HG02973 (cell line): ENCODE measurements around the gene PCYT2.

Experiments
- ATAC-seq: cut with Tn5 transposase; IDR thresholded peaks from one replicate; pipeline ENCODE4 v1.9.1; 2021; ENCODE audit warnings: moderate library complexity; ENCODE audit not compliant: unreplicated experiment

PCYT2 gene

DNA sequence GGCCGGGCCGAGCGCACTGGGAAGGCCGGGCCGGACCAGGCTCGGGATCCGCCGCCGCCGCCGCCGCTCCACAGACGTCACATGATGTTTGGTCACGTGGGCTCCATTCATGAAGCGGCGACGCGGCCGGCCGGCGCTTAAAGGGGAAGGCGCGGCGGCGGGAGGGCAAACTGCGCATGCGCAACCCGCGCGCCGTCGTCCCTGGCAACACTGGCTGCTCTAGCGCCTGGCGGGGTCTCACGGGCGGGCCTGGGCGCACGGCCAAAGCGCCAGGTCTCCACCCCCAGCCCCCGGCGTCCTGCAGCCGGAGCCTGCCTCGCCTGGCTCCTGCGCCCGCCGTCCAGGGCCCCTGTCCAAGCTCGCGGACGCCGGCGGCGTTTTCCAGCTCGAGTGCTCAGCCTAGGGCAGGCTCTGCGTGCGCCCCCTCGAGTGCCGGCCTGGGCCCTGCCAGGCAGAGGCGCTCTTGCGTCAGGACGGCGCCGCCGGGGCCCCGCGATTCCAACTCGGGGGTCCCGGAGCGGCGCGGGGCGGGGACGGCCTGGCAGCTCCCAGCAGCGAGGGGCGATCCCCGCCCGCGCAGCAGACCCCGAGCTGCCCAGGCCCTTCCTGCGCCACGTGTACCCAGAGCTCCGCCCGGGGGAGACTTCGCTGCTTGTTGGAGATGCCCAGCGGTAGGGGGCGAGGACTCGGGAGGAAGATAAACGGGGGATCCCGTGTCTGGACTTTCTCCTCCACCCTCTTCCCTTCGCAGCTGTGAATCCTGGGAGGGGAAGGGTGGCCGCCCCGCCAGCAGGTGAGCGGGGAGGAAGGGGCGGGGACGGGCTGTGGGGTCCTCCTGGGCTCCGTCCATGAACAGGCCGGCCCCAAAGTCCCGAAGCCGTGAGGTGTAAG lies 16.7 kb upstream of the PCYT2 start, which contains the start of gene MAFG:
TSS of gene MAFG (minus strand) at position 83 of the 891 bp plus-strand sequence. CDS start 4,550 bp downstream, outside the sequence.
- peak; percentile 49 for ATAC-seq

DNA sequence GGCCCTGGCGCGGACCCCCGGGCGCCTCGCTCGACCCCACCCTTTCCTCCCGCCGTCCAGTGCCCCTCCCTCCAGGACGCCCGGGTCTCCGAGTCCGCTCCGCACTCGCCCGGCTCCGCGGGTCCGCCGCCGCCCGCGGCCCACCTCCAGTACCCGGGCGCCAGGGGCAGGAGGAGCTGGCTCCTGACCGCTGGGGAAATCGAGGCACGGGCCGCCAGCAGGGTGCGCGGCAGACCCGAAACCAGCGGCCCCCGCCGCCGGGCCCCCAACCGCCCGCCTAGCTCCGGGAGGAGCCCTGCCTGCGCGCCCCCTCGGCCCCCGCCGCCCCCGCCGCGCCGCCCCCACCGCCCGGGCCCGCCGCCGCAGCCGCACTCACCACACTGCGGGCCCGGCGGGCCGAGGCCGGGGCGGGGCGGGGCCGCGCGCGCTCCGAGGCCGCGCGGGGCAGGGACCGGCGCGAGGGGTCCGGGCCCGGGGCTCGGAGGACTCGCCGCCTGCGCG lies 16.0 kb upstream of the PCYT2 start:
- ATAC-seq = peak; percentile 16

DNA sequence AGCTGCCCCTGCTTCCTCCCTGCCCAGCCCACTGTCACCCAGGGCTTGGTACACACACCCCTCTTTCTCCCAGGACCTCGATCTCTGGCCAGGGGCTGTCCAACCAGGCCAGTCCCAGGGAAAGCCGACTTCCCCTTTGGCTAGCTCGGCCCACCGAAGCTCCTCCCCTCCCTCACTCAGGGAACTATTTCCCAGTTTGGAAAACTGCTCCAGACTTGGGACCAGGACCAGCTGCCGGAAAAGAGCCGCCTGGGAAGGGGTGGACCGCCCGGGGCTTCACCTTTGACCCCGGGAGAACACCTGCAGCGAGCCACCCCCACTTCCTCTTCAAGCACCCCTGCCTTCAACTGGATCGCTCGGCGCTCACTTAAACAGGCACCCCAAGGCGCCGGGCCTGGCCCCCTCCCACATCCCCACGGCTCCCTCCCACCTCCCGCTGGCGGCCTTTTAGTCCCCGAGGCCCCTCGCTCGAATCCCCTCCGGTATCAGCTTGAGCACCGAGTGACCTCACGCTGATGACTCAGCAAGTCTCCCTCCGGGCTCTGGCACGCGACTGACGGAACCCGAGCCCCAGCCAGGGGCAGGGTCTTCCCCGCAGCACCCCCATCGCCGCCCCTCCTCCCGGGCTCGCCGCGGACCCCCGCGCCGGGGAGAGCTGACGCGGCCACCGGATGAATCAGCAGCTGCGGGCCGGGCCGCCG lies 15.4 kb upstream of the PCYT2 start:
- ATAC-seq = peak; percentile 19

DNA sequence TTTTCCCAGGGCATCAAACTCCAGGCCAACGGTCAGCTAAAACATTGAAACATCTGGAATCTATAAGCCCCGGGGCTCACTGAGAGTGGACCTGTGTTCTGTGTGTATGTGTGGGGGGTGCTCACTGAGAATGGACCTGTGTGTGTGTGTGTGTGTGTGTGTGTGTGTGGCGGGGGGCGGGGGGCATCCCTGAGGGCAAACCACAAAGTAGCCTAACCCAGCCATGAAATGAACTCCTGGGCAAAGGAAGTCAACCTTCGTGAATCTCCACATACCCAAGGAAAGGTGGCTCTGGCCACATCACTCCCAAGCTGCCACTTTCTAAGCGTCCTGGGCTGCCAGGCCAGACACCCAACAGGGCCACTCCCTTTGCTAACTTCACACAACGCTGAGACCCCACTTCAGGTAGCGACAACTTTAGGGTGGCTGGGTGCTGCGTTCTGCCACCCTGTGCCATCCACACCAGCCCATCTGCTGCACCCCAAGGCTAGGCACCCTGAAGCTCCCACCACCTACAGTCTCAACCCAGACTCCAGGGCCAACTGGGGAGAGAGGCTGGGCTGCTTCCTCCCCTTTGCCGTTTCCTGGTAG lies 14.8 kb upstream of the PCYT2 start:
- no peak for ATAC-seq

DNA sequence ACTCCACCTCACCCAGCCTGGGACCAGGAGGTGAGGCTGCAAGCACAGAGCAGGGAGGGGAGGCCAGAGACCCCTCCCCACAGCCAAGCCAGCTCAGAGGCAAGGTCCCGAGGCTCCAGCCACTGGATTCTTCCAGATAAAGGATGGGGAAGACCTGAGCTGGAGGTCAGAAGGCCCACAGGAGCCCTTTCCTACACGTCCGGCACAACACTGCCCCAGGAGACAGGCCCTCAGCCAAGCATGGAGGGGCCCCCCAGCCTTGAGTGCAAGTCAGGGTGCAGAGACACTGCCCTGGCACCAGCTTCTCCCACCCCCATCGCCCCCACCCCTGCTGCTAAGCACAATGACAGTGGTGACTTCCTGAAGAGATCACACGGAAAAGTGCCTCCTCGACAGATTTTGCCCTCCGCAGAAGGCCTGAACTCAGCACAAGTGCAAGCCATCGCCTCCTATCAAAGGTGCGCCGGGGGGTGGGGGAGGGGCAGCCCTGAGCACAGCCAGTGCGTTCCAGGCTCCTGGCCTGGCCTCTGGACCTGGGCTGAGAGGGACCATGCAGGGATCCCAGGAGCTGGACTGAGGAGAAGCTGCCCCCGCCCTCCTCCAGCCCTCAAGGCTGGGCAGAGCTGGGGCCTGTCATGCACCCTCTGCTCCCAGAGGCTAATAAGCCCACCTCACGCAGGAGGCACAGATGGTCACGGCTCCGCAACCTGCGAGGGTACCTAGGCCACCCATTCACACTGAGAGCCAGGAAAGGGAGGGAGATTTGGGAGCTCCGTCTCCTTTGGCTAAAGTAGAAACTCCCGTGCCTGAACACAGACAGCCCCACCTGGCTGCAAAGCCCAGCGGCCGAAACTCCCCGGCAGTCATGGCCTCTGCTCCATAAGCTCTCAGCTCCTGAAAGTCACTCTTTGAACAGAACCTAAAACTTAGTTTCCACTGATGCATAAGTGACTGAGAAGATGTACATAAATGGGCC lies 13.6 kb upstream of the PCYT2 start:
- ATAC-seq = no peak

DNA sequence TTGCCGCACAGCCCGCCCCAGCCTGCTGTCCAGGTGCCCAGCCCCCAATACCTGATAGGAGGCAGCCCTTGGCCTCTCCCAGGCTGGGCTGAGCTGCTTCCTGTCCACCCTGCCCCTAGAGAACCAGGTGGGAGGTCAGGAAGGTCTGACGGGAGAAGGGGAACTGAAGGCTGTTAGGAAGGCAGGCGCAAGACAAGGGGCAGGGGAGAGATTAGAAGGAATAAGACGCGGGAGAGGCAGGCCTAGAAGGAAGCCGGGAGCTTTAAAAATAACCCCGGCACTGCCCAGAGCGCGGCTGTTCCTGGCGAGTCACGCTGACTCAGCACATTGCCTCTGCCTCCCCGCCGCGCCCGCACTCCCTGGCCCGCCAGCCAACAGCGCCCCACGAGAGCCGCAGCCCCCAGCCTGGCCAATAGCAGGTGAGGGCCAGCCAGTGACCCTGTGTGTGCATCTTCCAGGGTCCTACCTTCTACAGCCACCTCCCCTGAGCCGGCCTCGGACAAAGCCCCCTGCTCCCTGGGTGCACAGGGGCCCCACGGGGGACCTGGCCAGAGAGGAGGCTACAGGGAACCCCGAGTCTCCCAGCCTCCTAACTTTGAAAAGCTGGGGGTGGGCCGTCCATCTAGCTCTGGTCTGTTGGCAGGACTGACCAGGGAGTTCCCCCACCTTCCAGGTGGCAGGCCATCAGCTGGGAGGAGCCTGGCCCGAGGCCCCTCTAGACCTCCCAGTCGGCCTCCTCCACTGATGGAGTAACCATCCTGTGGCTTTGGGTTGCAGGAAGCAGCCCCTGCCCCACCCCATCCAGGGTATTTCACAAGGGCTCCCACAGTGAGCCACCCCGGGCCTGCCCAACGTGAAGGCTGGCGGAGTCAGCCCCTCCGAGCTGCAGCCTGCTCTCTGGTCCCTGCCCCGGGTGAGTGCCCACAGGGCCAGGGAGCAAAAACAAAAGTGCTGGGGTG lies 12.4 kb upstream of the PCYT2 start:
- no peak for ATAC-seq

DNA sequence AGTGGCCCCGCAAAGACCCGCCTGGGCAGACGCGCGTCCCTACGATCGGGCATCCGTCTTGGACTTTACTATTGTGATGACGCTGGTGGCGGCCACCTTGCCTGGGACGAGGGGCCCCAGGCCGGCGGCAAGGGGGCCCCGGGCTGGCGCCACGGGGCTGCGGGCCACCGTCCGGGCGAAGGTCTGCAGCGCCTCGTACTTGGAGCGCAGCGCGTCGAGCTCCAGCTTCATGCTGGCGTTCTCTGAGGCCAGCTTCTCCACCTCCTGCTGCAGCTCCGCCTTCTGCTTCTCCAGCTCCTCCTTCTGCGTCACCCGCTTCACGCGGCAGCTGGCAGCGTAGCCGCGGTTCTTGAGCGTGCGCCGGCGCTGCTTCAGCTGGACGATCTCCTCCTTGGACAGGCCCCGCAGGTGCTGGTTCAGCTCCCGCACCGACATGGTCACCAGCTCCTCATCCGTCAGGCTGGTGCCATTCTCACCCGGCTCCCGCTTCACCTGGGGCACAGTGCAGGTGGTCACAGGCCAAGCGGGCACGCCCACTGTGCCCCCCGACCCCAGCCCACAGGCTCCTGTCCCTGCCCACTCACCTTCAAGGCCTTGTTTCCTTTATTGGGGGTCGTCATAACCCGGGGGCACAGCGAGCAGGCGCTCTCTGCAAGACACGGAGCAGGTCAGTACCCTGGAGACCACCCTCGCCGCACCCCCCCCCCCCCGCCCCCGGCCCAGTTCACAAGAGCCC lies 11.5 kb upstream of the PCYT2 start:
- no peak for ATAC-seq

DNA sequence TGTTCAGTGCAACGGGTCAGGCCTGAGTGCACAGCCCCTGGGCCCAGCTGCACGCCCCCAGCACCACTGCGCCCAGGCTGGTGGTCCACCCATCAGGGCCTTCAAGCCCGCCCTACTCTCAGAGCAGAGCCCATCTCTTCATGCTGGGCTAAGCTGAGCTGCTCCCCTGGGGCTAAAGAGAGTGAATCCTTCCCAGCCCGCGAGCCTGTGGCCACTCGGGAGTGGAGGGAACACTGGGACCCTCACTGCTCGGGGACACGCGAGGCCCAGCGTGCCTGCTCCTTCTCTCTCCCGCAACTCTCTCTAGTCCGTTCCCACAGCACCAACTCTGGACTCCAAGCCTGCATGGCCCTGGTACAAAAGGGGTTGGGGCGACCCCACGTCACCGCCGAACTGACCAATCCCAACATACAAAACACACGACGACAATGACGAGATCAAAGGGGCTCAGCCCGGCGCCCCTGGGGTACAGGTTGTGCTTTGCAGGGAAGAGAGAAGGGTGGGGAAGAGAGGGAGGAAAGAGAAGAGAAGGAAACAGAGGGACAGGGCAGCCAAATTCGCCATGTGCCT lies 10.9 kb upstream of the PCYT2 start:
- ATAC-seq = no peak

DNA sequence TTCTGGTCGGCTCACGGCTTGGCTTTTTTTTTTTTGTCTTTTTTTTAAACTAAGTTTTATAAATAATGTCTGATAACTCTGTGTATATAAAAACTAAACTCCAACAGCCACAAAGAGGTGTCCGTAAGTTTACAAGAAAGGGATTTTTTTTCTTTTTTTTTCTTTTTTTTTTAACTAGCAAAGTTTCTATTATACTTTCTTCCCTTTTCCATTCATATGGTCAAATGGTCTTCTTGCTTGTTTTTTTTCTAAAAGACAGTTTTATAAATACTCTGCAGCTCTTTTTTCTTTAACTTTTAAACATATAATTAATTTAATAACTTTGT lies 10.3 kb upstream of the PCYT2 start:
- ATAC-seq = no peak

DNA sequence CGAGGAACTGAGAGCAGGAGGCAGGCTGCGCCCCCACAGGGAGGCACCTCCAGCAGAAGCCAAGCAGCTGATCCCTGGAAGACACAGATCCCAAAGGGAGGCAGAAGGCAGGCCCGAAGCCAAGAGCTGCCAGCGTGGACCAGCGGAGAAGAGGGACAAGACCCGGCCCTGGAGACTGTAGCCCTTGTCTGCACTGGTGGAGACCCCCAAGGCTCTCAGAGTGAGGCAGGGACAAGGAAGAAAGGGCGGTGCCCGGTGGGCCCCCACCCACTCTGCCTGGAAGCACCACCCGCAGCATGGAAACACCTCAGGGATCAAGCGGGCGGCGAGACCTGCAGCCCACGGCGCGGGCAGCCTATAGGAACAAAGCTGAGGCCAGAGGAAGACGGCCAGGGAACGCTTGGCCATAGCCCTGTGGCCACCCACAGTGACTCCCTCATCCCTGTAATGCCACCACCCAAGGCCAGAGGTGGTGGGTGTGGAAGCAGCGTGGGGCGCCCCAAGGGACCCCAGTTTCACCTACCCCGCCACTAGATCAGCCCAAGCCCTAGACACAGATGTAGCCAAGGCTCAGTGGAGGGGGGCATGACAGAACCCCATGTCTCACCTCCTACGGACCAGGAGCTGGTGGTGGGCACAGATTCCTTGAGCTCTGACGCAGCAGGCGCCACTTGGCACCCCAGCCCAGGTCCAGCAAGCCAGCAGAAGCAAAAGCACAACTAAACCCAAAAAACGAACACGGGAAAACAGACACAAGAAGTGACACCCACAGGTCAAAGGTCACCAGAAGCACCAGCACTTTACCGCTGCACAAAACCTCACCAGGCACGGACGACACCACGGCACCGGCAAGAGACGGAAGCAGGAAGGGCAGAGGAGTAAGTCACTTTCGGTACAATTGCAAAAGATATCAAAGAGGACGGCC lies 9.7 kb upstream of the PCYT2 start:
- ATAC-seq = no peak

DNA sequence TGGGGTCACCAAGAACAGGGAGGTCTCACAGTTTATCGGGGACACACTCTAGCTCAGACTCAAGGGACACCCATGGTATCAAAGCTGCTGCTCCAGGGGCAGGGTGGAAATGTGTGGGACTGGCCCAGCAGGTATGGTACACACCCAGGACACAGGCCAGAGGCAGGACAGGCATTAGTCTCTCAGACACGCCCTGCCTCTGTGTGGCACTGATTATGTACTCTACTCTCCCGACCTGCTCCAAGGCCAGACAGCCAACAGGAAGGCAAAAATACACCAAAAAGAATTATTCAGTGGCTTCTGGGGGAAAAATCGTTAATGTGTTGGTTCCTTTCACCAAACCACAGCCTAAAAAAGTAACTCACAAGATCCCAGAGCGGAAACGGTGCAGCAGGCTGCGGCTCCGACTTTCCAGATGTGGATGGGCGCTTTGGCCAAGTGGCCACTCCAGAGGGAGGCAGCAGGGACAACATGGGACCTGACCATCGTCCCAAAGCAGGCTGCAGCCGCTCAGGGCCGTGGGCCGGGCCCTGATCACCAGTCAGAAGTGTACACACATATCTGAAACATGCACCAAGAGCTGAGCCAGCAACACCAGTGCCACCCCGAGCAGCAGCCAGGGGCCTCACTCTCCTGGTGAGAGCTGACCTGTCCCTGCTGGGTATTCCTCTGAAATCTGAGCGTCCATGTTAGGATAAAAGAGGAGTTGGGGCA lies 7.8 kb upstream of the PCYT2 start:
- no peak for ATAC-seq

DNA sequence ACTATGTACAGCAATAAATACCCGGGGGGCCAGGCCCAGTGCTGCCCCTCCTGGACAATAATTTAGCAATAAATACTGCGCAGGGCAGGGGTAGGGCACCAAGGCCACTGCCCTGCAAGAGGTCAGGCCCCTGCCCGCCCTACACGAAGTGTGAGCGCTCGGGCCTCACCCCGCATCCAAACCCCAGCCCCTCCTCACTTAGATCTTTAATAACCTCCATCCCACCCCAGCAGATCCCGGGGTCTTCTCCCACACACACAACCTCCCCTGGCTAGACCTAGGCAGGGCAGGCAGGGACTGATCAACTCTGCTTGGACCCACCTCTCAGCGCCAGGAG lies 7.1 kb upstream of the PCYT2 start:
- ATAC-seq = peak; percentile 2

DNA sequence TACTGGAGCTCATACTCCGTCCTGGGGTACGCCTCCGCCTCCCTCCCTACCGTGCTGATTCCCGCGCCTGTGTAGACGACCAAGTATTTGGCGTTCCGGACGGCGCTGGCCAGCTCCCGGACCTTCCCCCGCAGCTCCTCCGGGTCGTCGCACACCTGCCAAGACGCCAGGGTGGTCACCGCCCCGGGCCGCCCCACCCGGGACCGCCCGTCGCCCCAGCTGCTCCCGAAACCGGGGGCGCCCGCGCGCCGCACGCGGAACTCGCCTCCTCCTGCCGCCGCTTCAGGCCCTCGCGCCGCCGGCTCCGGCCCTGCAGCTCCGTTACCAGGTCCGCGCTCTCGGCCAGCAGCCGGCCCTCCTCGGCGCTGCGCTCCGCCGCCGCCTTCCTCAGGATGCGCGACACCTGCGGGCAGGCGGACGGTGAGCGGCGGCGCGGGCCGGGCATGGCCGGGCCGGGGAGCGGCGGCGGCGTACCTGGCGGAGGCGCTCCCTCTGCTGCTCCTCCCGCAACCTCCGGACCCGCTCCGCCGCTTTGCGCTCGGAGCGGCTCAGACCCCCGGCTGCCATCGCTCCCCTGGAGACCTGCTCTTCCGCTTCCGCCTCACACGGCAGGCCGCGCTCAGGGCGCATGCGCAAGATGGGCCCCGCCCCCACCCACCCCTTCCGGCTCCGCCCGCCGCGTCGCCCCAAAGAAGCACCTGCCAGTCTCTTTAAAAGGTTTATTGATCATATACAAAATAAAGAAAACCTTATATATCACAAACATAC lies 6.5 kb upstream of the PCYT2 start, which contains the start of gene SIRT7:
TSS of gene SIRT7 (minus strand) at position 612 of the 768 bp plus-strand sequence. CDS start at position 567, 45 bp downstream.
- peak; percentile 47 for ATAC-seq

DNA sequence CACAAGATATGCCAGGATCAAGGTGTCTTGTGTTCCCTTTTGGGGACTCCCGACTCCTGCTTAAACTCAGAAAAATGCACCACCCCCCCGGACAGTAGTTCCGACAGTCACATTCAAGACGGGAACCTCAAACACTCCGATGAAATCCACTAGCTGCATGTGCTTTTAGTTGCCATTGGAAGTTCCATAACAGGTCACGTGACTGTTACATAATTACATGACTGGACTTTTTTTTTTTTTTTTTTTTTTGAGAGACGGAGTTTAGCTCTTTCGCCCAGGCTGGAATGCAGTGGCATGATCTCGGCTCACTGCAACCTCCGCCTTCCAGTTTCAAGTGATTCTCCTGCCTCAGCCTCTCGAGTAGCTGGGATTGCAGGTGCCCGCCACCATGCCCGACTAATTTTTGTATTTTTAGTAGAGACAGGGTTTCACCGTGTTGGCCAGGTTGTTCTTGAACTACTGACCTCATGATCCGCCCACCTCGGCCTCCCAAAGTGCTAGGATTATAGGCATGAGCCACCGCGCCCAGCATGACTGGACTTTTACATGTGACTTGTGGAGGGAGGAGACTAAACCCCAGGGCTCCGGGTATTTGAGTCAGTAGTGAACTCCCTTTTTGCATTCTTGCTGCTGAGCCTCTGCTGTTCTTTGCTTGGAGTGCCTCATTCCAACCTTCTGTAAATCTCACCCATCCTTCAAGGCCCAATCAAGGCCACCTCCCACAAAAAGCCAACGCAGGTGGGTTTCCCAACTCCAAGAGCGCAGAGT lies 5.2 kb upstream of the PCYT2 start:
- no peak for ATAC-seq

DNA sequence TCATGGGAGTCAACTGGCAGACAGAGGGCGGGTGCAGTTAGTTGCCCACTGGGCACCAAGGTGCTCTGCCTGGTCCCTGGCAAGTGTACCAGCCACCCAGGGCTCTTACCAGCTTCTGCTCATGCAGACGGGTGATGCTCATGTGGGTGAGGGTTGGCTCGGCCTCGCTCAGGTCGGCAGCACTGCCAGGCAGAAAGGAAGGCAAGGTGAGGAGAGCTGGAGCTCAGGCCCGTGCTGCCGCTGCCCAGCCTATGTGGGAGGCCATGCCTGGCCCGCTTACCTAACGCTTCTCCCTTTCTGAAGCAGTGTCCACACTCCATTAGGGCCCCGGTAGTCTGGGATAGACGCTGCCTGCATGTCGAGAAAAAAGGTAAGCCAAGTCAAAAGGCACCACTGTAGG lies 4.1 kb upstream of the PCYT2 start:
- ATAC-seq = no peak
